HCT116 (cell line): Measurements from ENCODE around the gene LRRC7.

ENCODE experiments used
- CEBPB ChIP-seq: IDR thresholded peaks from 2 replicates; pipeline ENCODE4 v1.6.1; 2012; ENCODE audit warnings: low read depth
- CTCF ChIP-seq, 3 experiments: fragments of 200-600 bp in 1 of 3; sonication (generic) in 1 of 3; IDR thresholded peaks in 2 of 3; conservative IDR thresholded peaks in 1 of 3; 2 replicates each; pipeline ENCODE4 v1.5.1; 2012 to 2017; ENCODE audit warnings: low read depth in 2 of 3, low read length in 2 of 3, antibody characterized with exemption in 1 of 3, borderline replicate concordance in 1 of 3, control low read depth in 1 of 3, mild to moderate bottlenecking in 1 of 3, mixed read lengths in 1 of 3, mixed run types in 1 of 3, moderate library complexity in 1 of 3; ENCODE audit not compliant: insufficient read depth in 1 of 3
- EZH2 ChIP-seq: fragments of 200-600 bp; sonication (generic); IDR thresholded peaks from 2 replicates; pipeline ENCODE4 v1.6.1; 2017; ENCODE audit warnings: antibody characterized with exemption, mixed run types
- POLR2A ChIP-seq: IDR thresholded peaks from 2 replicates; pipeline ENCODE4 v1.7.0; 2011; ENCODE audit warnings: borderline replicate concordance; ENCODE audit not compliant: insufficient read depth, insufficient read length; ENCODE audit errors: extremely low read depth
- REST ChIP-seq: IDR thresholded peaks from 2 replicates; pipeline ENCODE4 v1.6.1; 2012; ENCODE audit warnings: low read depth
- TCF7L2 ChIP-seq: IDR thresholded peaks from 2 replicates; pipeline ENCODE4 v1.7.0; 2011; ENCODE audit warnings: borderline replicate concordance, inconsistent platforms; ENCODE audit not compliant: insufficient read depth, insufficient read length; ENCODE audit errors: extremely low read depth

- TF ChIP-seq CTCF (IDR thresholded peaks at IDR 0.05 in 2 of 3, conservative IDR thresholded peaks at IDR 0.05 in 1 of 3; ENCODE audit: borderline replicate concordance in 1 of 3, insufficient read depth in 1 of 3, low read depth in 2 of 3, low read length in 2 of 3), result no peak
- TF ChIP-seq EZH2, result no peak
- no peak for TF ChIP-seq REST
- no peak for TF ChIP-seq POLR2A
- TF ChIP-seq CEBPB, result no peak
- TF ChIP-seq TCF7L2, result no peak
Observed at GRCh38 chr1:69930396-69930795, 362.7 kb downstream of the LRRC7 start.
